Inflammatory macrophage treated with lipopolysaccharide for 4 hours (primary cell): Measurements from ENCODE around the gene CHRDL1.

ENCODE experiments used
- DNase-seq: peaks from one replicate; pipeline ENCODE4 v3.0.0-alpha.2; 2020

Gene CHRDL1

GRCh38 chrX:110741213-110741796, 54.3 kb downstream of the CHRDL1 start:
- peak; percentile 4 for DNase-seq

GRCh38 chrX:110734894-110735541, 60.6 kb downstream of the CHRDL1 start:
- no peak for DNase-seq

- no peak for DNase-seq
Observed at GRCh38 chrX:110734271-110734670, 61.3 kb downstream of the CHRDL1 start.

GRCh38 chrX:110733166-110733565, 62.5 kb downstream of the CHRDL1 start:
- no peak for DNase-seq

- DNase-seq, result no peak
Observed at GRCh38 chrX:110732266-110732665, 63.4 kb downstream of the CHRDL1 start.

- DNase-seq, result no peak
Observed at GRCh38 chrX:110723844-110724243, 71.8 kb downstream of the CHRDL1 start.

- DNase-seq, result no peak
Observed at GRCh38 chrX:110722135-110722534, 73.5 kb downstream of the CHRDL1 start.

GRCh38 chrX:110713666-110714065, 82.0 kb downstream of the CHRDL1 start:
- DNase-seq, result no peak

GRCh38 chrX:110706446-110706845, 89.2 kb downstream of the CHRDL1 start:
- DNase-seq, result no peak

- no peak for DNase-seq
Observed at GRCh38 chrX:110703641-110704040, 92.0 kb downstream of the CHRDL1 start.

- no peak for DNase-seq
Observed at GRCh38 chrX:110699109-110699508, 96.5 kb downstream of the CHRDL1 start.

GRCh38 chrX:110698696-110699095, 96.9 kb downstream of the CHRDL1 start:
- DNase-seq, result no peak

- no peak for DNase-seq
Observed at GRCh38 chrX:110692866-110693265, 102.8 kb downstream of the CHRDL1 start.

- DNase-seq, result no peak
Observed at GRCh38 chrX:110691446-110691845, 104.2 kb downstream of the CHRDL1 start.

GRCh38 chrX:110684653-110685052, 111.0 kb downstream of the CHRDL1 start:
- DNase-seq, result no peak

GRCh38 chrX:110683925-110684324, 111.7 kb downstream of the CHRDL1 start:
- no peak for DNase-seq

- DNase-seq, result no peak
Observed at GRCh38 chrX:110678591-110678990, 117.0 kb downstream of the CHRDL1 start.

- no peak for DNase-seq
Observed at GRCh38 chrX:110675886-110676285, 119.7 kb downstream of the CHRDL1 start.

- peak; percentile 4 for DNase-seq
Observed at GRCh38 chrX:110671068-110671803, 124.4 kb downstream of the CHRDL1 start.

- no peak for DNase-seq
Observed at GRCh38 chrX:110669572-110669971, 126.0 kb downstream of the CHRDL1 start.

- DNase-seq, result no peak
Observed at GRCh38 chrX:110667706-110668105, 127.9 kb downstream of the CHRDL1 start.

GRCh38 chrX:110665223-110666002, 130.2 kb downstream of the CHRDL1 start:
- DNase-seq, result peak; percentile 8

GRCh38 chrX:110657073-110657472, 138.5 kb downstream of the CHRDL1 start:
- DNase-seq, result no peak
